RWPE1 (cell line): Measurements from ENCODE around the gene RAB3B.
A peak's percentile ranks its signal among the peaks of the same experiment; 100 is the strongest.
"Not testable (repeated sequence)": the region's sequence is repeated elsewhere in the genome, so short reads cannot be mapped to it uniquely, and the experiment has no call there.

Source experiments
- CTCF ChIA-PET: fragments of 350-600 bp; sonication (Branson Sonifier 250); formaldehyde crosslinking; extraction: SDS; loops from one replicate; lab custom pipeline; 2021; lab: Yijun Ruan, JAX
- POLR2A ChIA-PET: fragments of 400-600 bp; formaldehyde crosslinking; extraction: SDS; loops from one replicate; lab custom pipeline; 2020; ENCODE audit warnings: antibody characterized with exemption; ENCODE audit not compliant: low non-redundant PET; lab: Yijun Ruan, JAX
- DNase-seq: peaks from one replicate; pipeline ENCODE4 v3.0.0; 2012; ENCODE audit warnings: low spot score
- H3K27ac ChIP-seq: fragments of 450-650 bp; 2 replicates; pipeline ENCODE4 v1.5.1; 2017
- TF ChIP-seq, protein P1 (sequence below): fragments of 450-650 bp; conservative IDR thresholded peaks from 2 replicates; pipeline ENCODE4 v1.5.1; 2017; ENCODE audit warnings: low read depth, mild to moderate bottlenecking

The RAB3B gene

DNA sequence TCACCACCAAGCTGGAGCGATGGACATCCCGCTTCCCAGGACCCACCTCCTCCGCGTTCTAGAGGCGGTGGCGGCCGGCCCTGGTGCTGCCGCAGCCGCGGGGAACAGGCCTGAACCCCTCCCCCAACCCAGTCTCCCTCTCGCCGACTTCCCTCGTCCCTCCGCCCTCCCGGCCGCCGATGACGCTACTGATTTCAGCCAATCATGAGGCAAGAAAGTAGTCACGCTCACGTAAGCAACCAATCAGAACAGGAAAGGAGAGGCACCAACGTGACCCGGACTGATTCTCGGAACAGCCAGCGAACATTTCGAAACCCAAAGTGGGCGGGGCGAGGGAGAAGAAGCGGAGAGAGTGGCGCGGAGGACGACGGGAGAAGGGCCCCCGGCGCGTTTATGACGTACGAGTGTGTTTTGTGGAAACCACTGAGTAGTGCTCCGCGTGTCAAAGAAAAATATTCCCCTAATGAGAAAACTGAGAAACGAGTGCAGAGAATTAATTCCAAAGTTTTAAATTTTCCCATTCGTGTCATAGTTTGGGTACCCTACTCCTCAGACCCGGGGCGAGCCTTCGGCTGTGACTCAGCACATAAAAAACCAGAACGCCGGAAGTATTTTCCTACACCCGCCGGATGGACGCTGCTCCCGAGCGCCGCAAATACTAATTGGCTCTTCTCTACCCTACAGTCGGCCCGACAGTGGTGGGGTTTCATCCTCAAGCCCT lies 111.7 kb downstream of the RAB3B start, which contains the start of gene NRDC:
Gene NRDC, minus strand, starts transcription at position 112 of the 721 bp plus-strand sequence. CDS start 112 bp downstream, outside the sequence.
- H3K27ac ChIP-seq = peak within 1 kb of the TSS; percentile 93
- POLR2A ChIA-PET = interaction anchor here (0.6 kb wide), 2 partner anchors 14 to 360 kb away, joined by 3 read pairs; partner anchors contain the start of gene EPS15
- TF ChIP-seq, protein P1, sequence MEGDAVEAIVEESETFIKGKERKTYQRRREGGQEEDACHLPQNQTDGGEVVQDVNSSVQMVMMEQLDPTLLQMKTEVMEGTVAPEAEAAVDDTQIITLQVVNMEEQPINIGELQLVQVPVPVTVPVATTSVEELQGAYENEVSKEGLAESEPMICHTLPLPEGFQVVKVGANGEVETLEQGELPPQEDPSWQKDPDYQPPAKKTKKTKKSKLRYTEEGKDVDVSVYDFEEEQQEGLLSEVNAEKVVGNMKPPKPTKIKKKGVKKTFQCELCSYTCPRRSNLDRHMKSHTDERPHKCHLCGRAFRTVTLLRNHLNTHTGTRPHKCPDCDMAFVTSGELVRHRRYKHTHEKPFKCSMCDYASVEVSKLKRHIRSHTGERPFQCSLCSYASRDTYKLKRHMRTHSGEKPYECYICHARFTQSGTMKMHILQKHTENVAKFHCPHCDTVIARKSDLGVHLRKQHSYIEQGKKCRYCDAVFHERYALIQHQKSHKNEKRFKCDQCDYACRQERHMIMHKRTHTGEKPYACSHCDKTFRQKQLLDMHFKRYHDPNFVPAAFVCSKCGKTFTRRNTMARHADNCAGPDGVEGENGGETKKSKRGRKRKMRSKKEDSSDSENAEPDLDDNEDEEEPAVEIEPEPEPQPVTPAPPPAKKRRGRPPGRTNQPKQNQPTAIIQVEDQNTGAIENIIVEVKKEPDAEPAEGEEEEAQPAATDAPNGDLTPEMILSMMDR = no peak
- CTCF ChIA-PET = interaction anchor here (0.6 to 2.0 kb wide), 2 partner anchors 15 to 18 kb away, joined by 3 to 9 read pairs; no protein-coding TSS in a partner anchor
- peak; percentile 99 for DNase-seq

DNA sequence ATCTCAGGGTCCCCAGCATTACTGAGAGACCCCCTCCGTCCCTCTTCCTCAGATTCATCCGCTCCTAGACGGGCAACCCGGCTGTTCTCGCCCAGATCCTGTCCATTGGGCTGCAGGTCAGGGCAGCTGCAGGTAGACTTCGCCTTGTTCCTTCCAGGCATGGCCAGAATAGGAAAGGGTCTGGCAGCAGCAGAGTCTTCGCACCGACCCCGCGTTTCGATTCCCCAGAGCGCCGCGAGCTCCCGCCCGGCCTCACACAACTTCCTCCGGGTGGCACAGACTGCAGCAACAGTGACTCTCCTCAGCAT lies 112.2 kb downstream of the RAB3B start:
- peak overlapping the region; percentile 93 for H3K27ac ChIP-seq
- ChIA-PET CTCF (interaction anchor here (0.6 kb wide), 1 partner anchor 525 kb away, joined by 5 read pairs; no protein-coding TSS in a partner anchor), POLR2A (interaction anchor here (0.6 to 0.7 kb wide), 3 partner anchors 9 to 359 kb away, joined by 3 to 4 read pairs (median 3); partner anchors contain the start of gene EPS15)
- no peak for DNase-seq
- TF ChIP-seq, protein P1 = no peak

DNA sequence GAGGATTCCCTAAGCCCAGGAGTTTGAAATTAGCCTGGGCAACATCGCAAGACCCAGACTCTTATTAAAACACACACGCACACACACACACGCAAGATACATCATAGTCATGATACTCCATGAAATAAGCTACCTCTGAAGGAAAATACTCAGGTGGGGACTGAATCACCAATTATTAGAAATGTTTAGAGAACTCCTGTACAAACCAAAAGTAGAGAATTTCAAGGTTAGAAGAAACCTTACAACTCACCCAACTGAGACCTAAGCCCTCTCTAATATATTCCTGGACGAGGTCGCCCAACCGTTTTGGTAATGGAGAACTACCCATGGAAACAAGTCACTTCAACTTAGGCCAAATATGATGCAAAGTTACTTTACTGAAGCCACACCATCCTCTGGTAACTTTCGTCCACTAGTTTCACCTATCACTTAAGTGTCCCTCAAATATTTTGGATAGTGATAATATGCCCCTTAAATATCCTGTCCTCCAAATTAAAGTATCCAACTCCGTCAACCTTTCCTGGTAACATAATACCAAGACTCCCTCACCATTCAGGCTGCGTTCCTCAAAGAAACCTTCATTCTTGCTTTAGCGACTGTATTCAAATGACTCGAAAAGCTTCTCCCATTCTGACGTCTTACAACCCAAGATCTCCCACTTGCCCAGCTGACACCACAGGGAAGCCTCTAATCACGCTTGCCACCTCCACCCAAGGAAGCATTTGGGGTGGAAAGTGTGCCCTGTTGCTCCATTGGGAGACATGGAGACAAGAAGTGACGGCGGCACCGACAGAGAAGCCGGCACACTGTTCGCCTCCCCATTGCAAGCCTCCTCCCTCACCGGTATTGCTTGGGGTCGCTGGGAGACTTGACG lies 112.8 kb downstream of the RAB3B start:
- POLR2A ChIA-PET = interaction anchor here (0.6 to 0.7 kb wide), 2 partner anchors 8 to 13 kb away, joined by 3 to 4 read pairs; no protein-coding TSS in a partner anchor
- TF ChIP-seq, protein P1 = no peak
- peak; percentile 12 for DNase-seq
- CTCF ChIA-PET = interaction anchor here (0.6 kb wide), 1 partner anchor 524 kb away, joined by 5 read pairs; no protein-coding TSS in a partner anchor
- peak overlapping the region; percentile 93 for H3K27ac ChIP-seq

DNA sequence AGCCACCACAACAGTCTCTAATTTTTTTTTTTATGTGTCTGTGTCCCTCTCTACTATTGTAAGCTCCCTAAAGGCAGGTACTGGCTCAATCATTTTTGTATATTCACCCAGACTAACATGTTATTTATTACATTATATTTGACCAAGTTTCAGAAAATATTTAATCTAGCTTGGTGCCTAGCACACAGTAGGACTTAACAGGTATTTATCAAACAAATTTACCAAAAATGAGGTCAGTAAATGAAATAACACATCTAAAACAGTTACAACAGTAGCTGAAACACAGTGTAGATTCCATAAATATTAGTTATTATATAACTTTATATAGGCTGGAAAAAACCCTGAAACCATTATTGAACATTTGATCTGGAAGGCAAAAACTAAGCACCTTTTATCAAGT lies 114.7 kb downstream of the RAB3B start:
- H3K27ac ChIP-seq = no peak overlapping the region
- no peak for DNase-seq
- TF ChIP-seq, protein P1 = no peak
- ChIA-PET CTCF (interaction anchor here (0.6 kb wide), 1 partner anchor 13 kb away, joined by 3 read pairs; no protein-coding TSS in a partner anchor), POLR2A (interaction anchor here (0.7 kb wide), 1 partner anchor 178 kb away, joined by 3 read pairs; no protein-coding TSS in a partner anchor)

DNA sequence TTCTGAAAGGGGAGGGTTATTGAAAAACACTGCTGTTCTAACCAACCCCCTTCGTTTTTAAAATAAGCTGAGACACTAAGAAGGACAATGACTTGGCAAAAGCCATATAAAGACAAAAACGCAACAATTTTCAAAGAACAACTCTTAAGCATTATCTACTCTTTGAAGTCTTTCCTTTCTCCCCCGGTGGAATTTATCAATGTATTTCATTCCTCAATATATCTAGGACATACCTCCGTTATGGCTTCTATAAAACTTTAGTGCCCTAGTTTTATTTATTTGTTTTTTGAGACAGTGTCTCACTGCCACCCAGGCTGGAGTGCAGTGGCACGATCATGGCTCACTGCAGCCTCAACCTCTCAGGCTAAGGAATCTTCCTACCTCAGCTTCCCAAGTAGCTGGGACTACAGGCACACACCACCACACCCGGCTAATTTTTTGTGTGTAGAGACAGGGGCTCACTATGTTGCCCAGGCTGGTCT lies 115.2 kb downstream of the RAB3B start:
- ChIA-PET POLR2A (no interaction called here), CTCF (interaction anchor here (0.6 kb wide), 1 partner anchor 14 kb away, joined by 3 read pairs; no protein-coding TSS in a partner anchor)
- DNase-seq = no peak
- TF ChIP-seq, protein P1 = no peak
- no peak overlapping the region for H3K27ac ChIP-seq

DNA sequence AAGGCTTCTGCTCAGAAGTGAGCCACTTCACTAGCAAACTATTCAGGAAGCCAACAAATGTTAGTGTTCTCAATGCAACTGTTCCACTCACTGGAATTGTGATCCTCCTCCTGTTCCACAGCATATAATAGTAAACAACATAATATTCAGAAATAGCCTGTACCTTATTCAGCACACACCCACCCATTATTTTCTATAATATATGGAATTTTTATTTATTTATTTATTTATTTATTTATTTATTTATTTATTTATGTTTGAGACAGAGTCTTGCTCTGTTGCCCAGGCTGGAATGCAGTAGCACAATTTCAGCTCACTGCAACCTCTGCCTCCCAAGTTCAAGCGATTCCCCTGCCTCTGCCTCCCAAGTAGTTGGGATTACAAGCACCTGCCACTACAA lies 117.2 kb downstream of the RAB3B start:
- H3K27ac ChIP-seq, POLR2A ChIA-PET, CTCF ChIA-PET, DNase-seq: not testable (repeated sequence)
